Measurements from ENCODE around the gene GTPBP1.

The GTPBP1 gene

DNA sequence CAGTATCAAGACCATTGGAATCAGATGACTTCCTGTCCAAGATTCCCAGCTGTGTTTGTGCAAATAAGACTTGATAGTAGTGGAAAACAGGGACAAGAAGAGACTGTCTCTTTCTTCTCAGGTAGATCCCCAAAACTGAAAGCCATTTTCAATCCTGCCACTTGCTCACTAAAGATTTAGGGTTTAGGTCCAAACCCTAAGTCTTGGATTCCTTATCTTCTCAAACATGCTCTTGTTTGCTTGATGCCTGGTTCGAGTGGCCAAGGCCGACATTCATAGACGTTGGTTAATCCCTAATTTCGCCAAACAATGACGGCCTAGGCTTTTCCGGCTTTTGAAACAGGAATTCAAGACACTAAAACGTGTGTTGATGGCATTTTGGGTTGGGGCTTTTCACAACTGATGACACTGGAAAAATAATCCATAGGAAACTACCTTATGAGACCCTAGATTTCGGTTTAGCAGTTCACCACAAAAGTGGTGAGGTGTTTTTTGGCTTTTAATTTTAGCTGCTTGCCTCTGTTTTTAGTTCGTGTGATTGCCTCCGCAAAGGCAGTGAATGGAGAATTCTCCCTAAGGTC, 1.0 kb upstream of the GTPBP1 start:
- DNase-seq: no peak

- DNase-seq: no peak
Observed at GRCh38 chr22:38706101-38706900, 557 bp downstream of the GTPBP1 start.

- DNase-seq: no peak
Observed at GRCh38 chr22:38706901-38707195, 1.1 kb downstream of the GTPBP1 start.

- no peak for DNase-seq
Observed at GRCh38 chr22:38707346-38707745, 1.6 kb downstream of the GTPBP1 start.

GRCh38 chr22:38707984-38708383, 2.2 kb downstream of the GTPBP1 start:
- no peak for DNase-seq

DNA sequence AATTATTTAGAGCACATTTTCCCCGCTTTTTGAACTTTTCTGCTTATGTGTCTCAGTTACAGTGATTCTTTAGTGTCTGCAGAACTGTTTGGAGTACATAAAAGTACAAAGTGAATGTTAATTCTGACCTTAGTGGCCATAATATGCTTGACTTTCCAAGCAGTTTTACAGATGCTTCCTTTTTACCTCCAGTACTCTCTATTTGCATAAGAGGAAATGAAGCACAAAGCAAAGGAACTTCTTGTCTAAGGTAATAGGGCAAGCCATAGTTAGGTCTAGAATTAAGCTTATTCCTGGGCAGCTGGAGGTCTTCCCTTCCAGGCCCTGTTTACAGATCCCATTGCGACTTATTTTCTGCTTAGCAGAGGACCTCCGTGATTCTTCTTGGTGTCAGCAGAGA, 3.6 kb downstream of the GTPBP1 start:
- no peak for DNase-seq

DNA sequence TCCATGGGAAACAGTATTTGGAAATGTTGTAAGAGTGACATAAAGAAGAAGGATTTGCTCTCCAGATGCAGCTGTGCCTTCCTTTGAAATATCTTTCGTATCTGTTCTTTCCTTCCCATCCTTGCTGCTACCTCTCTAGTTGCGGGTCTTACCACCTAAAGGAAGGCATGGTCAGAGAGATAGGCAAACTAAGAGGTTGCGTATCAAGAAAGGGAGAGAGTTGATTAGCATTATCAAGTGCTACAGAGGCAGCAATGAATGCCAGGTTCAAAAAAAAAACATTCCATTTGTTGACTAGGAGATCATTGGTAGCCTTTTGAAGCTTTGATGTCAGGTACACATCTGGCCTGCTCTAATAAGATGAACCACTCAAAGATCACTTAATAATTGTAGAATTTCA, 4.6 kb downstream of the GTPBP1 start:
- no peak for DNase-seq

- DNase-seq: no peak
Observed at GRCh38 chr22:38710866-38711265, 5.1 kb downstream of the GTPBP1 start.

DNA sequence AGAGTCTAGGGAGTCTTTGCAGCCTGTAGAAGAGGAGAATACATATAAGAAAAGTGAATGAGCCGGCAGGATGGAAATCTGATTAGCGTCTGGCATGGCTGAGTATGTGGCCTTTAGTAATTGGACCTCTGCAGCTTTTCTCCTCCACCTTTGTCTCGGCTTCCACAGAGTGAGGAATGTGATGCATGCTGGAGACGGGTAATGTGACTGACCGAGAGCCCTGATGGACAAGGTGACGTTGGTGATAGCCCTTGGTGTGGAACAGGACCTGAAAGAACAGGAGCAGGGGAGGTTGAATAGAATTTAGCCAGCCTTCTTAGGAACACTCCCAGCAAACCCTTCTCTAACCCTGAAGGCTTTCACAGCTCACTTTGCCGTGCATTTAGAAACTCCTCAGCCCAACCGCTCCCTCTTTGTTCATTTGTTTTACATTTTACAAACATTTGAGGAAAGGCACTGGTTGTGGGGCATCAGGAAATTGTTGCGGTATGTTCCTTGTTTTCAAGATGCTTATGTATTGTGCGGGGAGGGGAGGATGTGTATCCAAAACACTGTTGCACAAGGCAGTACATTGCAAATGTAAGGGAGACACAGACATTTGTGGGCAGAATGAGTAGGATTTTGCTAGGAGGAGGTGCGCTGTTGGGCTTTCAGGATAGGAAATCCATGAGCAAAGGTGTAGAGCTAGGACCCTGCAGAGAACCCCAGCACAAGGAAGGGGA, 6.9 kb downstream of the GTPBP1 start:
- no peak for DNase-seq

GRCh38 chr22:38713921-38714320, 8.2 kb downstream of the GTPBP1 start:
- no peak for DNase-seq

DNA sequence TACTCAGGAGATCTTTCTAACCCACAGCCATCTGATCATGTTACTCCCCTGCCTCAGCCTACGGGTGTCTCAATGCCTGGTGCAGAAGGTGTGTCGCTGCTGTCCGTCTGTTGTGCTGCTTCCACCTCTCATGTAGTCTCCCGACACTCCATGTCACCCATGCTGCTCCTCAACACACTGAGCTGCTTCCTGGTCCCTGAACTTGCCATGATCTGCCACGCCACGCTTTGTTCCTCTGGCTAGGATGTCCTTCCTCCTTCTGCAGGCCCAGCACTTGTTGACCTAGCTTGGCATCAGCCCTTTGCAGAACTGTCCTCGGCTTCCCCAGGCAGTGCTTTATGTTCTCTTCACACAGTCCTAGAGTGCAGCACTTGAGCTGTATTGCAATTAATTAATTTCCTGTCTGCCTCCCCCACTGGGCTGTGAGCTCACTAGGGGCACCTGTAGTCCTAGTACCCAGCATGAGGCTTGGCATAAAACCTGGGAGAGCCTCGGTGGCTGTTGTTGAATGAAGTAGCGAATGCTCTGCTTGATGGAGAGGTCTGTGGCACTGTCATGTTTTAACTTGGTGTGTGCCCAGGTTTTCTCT, 9.5 kb downstream of the GTPBP1 start:
- no peak for DNase-seq

- no peak for DNase-seq
Observed at GRCh38 chr22:38715852-38716251, 10.1 kb downstream of the GTPBP1 start.

DNA sequence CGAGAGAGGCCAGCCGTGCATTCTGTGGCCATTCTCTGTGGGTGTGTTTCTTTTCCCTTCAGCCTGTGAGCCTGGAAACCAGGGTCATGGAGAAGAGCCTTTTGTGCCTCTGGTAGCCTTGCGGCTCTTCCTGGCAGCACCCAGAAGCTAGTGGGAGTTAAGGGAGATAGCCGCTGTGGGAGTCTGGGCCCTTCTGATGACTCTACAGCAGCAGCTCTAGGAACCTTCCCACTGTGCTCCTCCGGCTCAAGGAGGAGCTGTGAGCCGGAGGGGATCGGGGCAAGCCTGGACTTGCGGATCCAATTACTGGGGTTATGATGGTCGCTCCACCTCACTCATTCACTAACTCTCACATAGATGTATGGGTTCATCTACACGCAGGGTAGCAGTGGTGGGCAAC, 10.5 kb downstream of the GTPBP1 start:
- no peak for DNase-seq

GRCh38 chr22:38716826-38717225, 11.1 kb downstream of the GTPBP1 start:
- DNase-seq: no peak

DNA sequence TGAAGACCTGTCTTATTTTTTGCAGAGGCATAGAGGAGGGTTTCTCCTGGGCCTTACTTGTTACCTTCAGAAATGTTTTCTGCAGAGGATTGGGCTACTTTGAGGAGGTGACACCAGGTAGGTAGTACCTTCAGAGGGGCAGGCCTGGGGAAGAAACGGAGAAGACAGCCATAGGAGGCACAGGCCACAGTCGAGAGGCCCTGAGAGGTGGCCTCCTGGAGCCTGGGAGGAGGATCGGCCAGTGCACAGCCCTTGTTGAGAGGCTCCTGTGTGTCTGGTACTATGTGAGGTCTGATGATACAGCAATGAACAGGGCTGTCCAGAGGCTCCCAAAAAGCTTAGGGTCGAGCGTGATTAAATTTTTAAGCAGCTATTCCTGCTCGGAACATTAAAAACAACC, 11.5 kb downstream of the GTPBP1 start:
- no peak for DNase-seq

GRCh38 chr22:38718414-38718813, 12.7 kb downstream of the GTPBP1 start:
- DNase-seq: peak; percentile 18

GRCh38 chr22:38719196-38719595, 13.5 kb downstream of the GTPBP1 start:
- no peak for DNase-seq

DNA sequence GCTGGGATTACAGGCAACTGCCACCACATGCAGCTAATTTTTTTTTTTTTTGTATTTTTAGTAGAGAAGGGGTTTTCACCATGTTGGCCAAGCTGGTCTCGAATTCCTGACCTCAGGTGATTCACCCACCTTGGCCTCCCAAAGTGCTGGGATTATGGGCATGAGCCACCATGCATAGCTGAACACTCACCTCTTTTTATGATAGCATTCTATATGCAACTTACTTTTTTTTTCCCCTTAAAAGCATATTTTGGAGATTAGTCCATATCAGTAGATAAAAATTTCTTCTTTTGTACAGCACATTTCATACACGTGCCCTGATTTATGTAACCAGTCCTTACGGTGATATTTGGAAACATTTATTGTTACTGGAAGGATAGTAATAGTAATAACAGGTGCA, 14.6 kb downstream of the GTPBP1 start:
- DNase-seq: no peak

DNA sequence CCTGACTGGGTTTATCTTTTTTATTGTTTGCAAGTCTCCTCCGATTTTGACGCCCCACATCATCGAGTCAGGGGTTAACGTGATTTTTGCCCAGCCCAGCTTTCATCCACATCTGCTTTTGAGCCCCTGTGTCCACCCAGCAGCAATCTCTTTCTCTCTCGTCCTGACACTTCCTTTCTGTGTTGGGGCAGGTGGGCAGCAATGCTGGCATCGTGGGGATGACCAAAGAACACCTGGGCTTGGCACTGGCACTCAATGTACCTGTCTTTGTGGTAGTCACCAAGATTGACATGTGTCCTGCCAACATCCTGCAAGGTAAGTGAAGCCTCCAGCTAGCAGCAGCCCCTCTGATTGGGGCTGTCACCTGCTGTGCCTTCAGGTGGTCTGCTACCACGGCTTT, 15.8 kb downstream of the GTPBP1 start:
- DNase-seq: no peak

DNA sequence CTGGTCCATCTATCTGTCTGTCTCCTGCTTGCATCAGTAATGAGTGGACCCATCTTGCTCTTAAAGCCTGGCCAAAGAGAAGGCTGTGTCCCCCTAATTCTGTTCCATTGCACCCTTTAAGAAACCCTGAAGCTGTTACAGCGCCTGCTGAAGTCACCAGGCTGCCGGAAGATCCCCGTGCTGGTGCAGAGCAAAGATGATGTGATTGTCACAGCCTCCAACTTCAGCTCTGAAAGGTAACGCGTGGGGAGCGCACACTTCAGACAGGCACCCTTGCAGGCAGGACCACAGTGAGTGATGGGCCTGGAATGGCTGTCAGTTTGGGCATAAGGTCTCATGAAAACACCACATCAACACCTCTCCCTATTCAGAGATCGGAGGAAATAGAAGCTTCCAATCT, 18.4 kb downstream of the GTPBP1 start:
- no peak for DNase-seq

- DNase-seq: no peak
Observed at GRCh38 chr22:38724926-38725571, 19.3 kb downstream of the GTPBP1 start.

DNA sequence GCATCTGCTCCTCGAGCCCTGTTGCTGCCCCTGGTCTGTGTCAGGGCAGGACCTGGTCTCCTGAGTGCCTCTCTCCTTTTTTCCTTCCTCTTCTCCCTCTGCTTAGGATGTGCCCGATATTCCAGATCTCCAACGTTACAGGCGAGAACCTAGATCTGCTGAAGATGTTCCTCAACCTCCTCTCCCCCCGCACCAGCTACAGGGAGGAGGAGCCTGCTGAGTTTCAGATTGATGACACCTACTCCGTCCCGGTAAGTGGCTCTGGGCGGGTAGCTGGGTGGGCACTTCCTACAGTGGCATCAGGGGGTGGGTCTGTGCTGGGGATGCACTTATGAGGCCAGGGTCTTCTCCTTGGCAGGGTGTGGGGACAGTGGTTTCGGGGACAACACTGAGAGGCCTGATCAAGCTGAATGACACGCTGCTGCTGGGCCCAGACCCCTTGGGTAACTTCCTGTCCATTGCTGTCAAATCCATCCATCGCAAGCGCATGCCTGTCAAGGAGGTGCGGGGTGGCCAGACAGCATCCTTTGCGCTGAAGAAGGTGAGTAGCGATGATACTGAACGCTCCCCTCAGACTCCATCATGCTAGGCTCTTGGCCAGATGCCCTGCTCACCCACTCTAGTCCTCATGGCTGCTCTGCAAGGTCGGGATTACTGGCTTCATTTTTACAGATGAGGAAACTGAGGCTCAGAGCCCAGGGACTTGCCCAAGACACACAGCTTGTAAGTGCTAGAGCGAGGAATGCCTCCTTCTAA, 20.3 kb downstream of the GTPBP1 start:
- no peak for DNase-seq

DNA sequence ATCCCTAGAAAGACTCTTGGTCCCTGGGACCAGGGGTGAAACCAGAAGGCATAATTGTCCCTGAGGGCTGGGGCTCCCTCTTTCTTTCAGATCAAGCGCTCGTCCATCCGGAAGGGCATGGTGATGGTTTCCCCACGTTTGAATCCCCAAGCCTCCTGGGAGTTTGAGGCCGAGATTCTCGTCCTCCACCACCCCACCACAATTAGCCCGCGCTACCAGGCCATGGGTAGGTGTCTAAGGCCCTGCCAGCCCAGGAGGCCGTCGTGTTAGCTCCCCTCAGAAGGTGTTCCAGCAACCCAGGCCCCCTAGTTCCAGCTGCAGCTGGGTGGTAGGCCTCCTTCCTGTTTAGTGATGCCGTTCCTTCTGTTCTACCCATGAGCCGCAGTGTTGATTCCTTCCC, 21.4 kb downstream of the GTPBP1 start:
- no peak for DNase-seq
